OCI-LY3 (cell line): ENCODE measurements around the gene LCNL1.

Experiments
- H2AFZ ChIP-seq: fragments of 200-600, 300-600 bp; shearing (Covaris generic); 2 replicates; pipeline ENCODE4 v1.6.0; 2014; ENCODE audit warnings: antibody characterized with exemption, low read depth, low read length
- H3K27ac ChIP-seq: fragments of 200-600, 300-600 bp; sonication (generic); 2 replicates; pipeline ENCODE4 v1.5.1; 2014; ENCODE audit warnings: mild to moderate bottlenecking, low read length, moderate library complexity, mixed read lengths
- H3K27me3 ChIP-seq: fragments of 200-600, 300-600 bp; sonication (generic); 2 replicates; pipeline ENCODE4 v1.6.1; 2014; ENCODE audit warnings: low read depth, low read length, mixed read lengths
- H3K36me3 ChIP-seq: fragments of 200-600, 300-600 bp; sonication (generic); replicated peaks from 2 replicates; pipeline ENCODE3; 2014; ENCODE audit warnings: low read depth, low read length, mixed read lengths
- H3K4me1 ChIP-seq: fragments of 300-600, 200-600 bp; sonication (generic); 2 replicates; pipeline ENCODE4 v1.6.1; 2014; ENCODE audit warnings: low read length, mixed read lengths
- H3K4me2 ChIP-seq: fragments of 200-600, 300-600 bp; sonication (generic); 2 replicates; pipeline ENCODE4 v1.6.1; 2014; ENCODE audit warnings: low read length, mixed read lengths
- H3K4me3 ChIP-seq: fragments of 300-600, 200-600 bp; sonication (generic); 2 replicates; pipeline ENCODE4 v1.5.1; 2014; ENCODE audit warnings: antibody characterized with exemption, mild to moderate bottlenecking, low read length, moderate library complexity
- H3K79me2 ChIP-seq: fragments of 300-600, 200-600 bp; shearing (Covaris generic); 2 replicates; pipeline ENCODE4 v1.6.1; 2014; ENCODE audit warnings: mild to moderate bottlenecking, low read length, mixed read lengths
- H3K9ac ChIP-seq: fragments of 300-600, 200-600 bp; shearing (Covaris generic); 2 replicates; pipeline ENCODE4 v1.6.0; 2014; ENCODE audit warnings: mild to moderate bottlenecking, low read length, moderate library complexity
- H3K9me3 ChIP-seq: fragments of 200-600, 300-600 bp; shearing (Covaris generic); 2 replicates; pipeline ENCODE4 v1.6.1; 2014; ENCODE audit warnings: low read length, mixed read lengths; ENCODE audit not compliant: insufficient read depth
- H4K20me1 ChIP-seq: fragments of 200-600, 300-600 bp; sonication (generic); 2 replicates; pipeline ENCODE4 v1.6.1; 2016; ENCODE audit warnings: low read length, mixed read lengths; ENCODE audit not compliant: insufficient read depth
- EZH2phosphoT487 ChIP-seq: fragments of 200-600 bp; shearing (Covaris generic); IDR thresholded peaks from 2 replicates; pipeline ENCODE4 v1.6.1; 2018; ENCODE audit warnings: antibody characterized with exemption, mixed run types, low read depth
- TF ChIP-seq, protein P1 (sequence below): fragments of 200-600, 300-600 bp; sonication (generic); IDR thresholded peaks from 2 replicates; pipeline ENCODE4 v1.5.1; 2014; ENCODE audit warnings: antibody characterized with exemption, low read length, low read depth

The LCNL1 gene

DNA sequence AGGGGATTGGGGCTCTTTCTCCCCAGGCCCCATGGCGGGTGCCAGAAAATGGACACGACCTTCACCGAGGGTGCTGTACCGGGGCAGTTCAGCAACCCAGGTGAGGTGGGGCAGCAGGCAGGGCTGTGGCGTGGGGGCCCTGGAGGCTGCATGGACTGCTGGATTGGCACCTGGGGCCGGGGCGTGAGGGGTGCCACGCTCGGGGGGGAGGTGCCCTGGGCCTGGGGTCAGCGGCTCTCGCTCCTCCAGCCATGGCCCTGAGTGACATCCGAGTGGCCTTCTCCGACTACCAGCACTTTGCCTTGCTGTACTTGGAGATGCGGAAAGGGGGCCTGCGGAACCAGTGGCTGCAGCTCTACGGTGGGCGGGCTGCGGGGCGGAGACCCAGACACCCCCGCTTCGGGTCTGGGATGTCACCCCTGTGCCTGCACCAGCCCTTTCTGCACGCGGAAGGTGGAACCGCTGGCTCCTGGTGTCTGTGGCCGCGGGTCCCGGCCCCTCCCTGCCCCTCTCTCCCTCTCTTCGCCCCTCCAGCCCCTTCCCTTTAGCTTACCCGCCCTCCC, 1.8 kb downstream of the LCNL1 start:
- H4K20me1 ChIP-seq = no peaks in the 10 kb centered on the region
- no peaks in the 10 kb centered on the region for H3K79me2 ChIP-seq
- no peaks in the 10 kb centered on the region for H3K4me1 ChIP-seq
- H3K27me3 ChIP-seq = no peaks in the 10 kb centered on the region
- no peak overlapping the region for H3K9ac ChIP-seq
- H3K27ac ChIP-seq = no peak overlapping the region
- TF ChIP-seq, protein P1, sequence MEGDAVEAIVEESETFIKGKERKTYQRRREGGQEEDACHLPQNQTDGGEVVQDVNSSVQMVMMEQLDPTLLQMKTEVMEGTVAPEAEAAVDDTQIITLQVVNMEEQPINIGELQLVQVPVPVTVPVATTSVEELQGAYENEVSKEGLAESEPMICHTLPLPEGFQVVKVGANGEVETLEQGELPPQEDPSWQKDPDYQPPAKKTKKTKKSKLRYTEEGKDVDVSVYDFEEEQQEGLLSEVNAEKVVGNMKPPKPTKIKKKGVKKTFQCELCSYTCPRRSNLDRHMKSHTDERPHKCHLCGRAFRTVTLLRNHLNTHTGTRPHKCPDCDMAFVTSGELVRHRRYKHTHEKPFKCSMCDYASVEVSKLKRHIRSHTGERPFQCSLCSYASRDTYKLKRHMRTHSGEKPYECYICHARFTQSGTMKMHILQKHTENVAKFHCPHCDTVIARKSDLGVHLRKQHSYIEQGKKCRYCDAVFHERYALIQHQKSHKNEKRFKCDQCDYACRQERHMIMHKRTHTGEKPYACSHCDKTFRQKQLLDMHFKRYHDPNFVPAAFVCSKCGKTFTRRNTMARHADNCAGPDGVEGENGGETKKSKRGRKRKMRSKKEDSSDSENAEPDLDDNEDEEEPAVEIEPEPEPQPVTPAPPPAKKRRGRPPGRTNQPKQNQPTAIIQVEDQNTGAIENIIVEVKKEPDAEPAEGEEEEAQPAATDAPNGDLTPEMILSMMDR = no peak
- no peak for TF ChIP-seq EZH2phosphoT487
- H3K4me3 ChIP-seq = no peak overlapping the region
- H3K4me2 ChIP-seq = no peak overlapping the region
- no peak overlapping the region for H2AFZ ChIP-seq
- H3K9me3 ChIP-seq = no peaks in the 10 kb centered on the region
- H3K36me3 ChIP-seq = no peaks in the 10 kb centered on the region

DNA sequence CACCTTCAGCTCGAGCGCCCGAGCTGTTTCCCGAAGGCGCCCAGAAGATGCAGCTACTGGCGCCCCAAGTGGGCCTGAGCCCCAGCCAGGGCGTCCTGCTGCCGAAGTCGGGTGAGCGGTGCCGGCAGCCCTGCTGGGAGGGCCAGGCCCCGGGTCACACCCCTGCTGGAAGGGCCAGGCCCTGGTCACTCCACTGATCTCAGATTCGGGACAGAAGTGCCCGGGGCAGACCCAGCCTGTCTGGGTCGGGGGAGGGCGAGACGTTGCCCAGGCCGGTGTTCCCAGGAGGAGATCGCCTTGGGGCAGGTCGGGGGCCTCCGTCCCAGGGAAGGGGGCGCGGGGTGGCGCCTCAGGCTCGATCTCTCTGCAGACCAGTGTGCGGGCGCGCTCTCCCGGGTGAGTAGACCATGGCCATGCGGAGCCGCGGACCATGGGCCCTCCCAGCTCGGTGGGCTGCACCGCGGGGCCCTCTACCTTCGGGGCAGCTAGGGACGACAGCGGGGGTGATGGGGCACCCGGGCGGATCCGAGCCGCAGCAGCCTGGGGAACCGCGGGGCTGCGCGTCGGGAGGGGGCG, 2.3 kb downstream of the LCNL1 start:
- H3K27me3 ChIP-seq = no peaks in the 10 kb centered on the region
- no peak for TF ChIP-seq EZH2phosphoT487
- TF ChIP-seq, protein P1 = no peak
- no peaks in the 10 kb centered on the region for H3K9me3 ChIP-seq
- H3K27ac ChIP-seq = no peak overlapping the region
- H4K20me1 ChIP-seq = no peaks in the 10 kb centered on the region
- H3K4me1 ChIP-seq = no peaks in the 10 kb centered on the region
- no peak overlapping the region for H2AFZ ChIP-seq
- no peak overlapping the region for H3K4me2 ChIP-seq
- no peak overlapping the region for H3K9ac ChIP-seq
- H3K79me2 ChIP-seq = no peaks in the 10 kb centered on the region
- H3K36me3 ChIP-seq = no peaks in the 10 kb centered on the region
- H3K4me3 ChIP-seq = no peak overlapping the region

GRCh38 chr9:136985853-136986252, 3.1 kb downstream of the LCNL1 start:
- H3K4me1 ChIP-seq = no peaks in the 10 kb centered on the region
- no peaks in the 10 kb centered on the region for H4K20me1 ChIP-seq
- H3K4me3 ChIP-seq = no peak overlapping the region
- no peak for TF ChIP-seq EZH2phosphoT487
- TF ChIP-seq, protein P1 = no peak
- no peaks in the 10 kb centered on the region for H3K27me3 ChIP-seq
- no peak overlapping the region for H3K9ac ChIP-seq
- no peaks in the 10 kb centered on the region for H3K9me3 ChIP-seq
- H3K79me2 ChIP-seq = no peaks in the 10 kb centered on the region
- H3K36me3 ChIP-seq = no peaks in the 10 kb centered on the region
- no peak overlapping the region for H3K4me2 ChIP-seq
- no peak overlapping the region for H2AFZ ChIP-seq
- H3K27ac ChIP-seq = no peak overlapping the region

DNA sequence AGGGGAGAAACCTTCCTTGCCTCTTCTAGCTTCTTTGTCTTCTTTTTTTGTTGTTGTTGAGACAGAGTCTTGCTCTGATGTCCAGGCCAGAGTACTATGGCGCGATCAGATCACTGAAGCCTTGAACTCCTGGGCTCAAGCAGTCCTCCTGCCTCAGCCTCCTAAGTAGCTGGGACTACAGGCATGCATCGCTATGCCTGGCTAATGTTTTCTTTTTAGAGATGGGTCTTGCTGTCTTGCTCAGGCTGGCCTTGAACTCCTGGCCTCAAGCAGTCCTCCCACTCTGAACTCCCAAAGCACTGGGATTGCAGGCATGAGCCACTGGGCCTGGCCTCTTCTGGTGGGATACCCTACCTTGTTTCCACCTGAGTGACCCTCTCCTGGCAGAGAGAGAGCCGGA, 6.1 kb downstream of the LCNL1 start:
- Histone ChIP-seq H3K9ac (no peak overlapping the region), H3K27ac (no peak overlapping the region), H2AFZ (no peak overlapping the region), H3K4me2 (no peak overlapping the region), H3K4me1 (peaks cover 7% of the 10 kb centered on the region; the same call in 1 of the 2 replicates), H3K9me3 (no peaks in the 10 kb centered on the region), H3K79me2 (peaks cover 8% of the 10 kb centered on the region; the same call in 1 of the 2 replicates), H3K4me3 (no peak overlapping the region), H3K27me3 (no peaks in the 10 kb centered on the region), H4K20me1 (no peaks in the 10 kb centered on the region), H3K36me3 (peaks cover 4% of the 10 kb centered on the region)
- no peak for TF ChIP-seq EZH2phosphoT487
- TF ChIP-seq, protein P1 = no peak
